ENCODE data around the gene UGGT1.

Gene UGGT1

DNA sequence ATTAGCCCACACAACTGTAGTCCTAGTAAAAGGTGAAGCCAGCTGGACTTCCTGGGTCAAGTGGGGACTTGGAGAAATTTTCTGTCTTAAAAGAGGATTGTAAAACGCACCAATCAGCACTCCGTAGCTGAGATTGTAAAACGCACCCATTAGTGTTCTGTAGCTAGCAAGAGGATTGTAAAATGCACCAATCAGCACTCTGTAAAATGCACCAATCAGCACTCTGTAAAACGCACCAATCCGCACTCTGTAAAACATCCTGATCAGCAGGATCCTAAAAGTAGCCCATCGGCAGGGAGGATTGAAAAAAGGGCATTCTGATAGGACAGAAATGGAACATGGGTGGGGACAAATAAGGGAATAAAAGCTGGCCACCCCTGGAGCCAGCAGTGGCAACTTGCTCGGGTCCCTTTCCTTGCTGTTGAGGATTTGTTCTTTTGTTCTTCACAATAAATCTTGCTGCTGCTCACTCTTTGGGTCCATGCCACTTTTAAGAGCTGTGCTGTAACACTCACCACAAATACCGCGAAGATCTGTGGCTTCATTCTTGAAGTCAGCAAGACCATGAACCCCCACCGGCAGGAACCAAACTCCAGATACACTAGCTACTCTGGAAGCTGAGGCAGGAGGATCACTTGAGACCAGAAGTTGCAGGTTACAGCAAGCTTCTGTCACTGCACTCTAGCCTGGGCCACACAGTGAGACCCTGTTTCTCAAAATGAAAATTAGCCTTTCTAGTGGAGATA is 125.1 kb downstream of the UGGT1 start:
- DNase-seq (ENCODE audit: low read depth, low spot score) = no peak

DNA sequence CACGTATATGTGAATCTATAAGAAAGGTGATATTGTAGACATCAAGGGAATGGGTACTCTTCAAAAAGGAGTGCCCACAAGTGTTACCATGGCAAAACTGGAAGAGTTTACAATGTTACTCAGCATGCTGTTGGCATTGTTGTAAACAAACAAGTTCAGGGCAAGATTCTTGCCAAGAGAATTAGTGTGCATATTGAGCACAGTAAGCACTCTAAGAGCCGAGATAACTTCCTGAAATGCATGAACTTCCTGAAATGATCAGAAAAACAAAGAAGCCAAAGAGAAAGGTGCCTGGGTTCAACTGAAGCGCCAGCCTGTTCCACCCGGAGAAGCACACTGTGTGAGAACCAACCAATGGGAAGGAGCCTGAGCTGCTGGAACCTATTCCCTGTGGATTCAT is 126.7 kb downstream of the UGGT1 start:
- DNase-seq (ENCODE audit: low read depth, low spot score) = no peak

DNA sequence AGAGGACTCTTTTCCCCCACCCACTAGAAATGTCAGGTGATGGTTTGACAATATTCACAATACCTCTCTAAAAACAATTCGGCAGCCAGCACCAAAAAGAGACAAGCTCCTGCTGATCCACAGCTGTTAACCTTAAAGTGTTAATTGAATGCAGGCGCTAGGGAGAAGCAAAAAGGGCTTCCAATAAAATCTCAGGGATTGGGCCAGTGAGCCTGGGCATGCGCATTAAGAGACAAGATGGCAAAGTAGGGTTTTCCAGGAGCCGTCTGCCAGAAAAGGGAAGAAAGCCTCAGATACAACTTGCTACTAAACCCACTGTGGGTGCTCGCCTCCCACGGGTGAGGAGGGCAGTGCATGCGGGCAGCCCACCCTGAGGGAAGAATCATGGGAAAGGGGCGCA is 128.9 kb downstream of the UGGT1 start:
- DNase-seq (ENCODE audit: low read depth, low spot score) = no peak

DNA sequence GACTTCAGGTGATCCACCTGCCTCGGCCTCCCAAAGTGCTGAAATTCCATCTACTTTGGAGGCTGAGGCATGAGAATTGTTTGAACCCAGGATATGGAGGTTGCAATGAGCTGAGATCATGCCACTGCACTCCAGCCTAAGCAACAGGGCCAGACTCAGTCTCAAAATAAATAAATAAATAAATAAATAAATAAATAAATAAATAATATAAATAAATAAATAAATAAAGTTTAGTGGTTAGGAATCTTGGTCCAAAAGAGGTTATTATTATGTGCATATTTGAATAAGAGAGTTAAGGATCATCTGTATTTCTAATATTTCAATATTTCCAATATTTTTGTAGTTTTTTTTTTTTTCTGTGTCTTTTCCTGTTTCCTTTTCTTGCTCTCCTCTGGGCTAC is 136.9 kb downstream of the UGGT1 start:
- no peak for DNase-seq (ENCODE audit: low read depth, low spot score)

DNA sequence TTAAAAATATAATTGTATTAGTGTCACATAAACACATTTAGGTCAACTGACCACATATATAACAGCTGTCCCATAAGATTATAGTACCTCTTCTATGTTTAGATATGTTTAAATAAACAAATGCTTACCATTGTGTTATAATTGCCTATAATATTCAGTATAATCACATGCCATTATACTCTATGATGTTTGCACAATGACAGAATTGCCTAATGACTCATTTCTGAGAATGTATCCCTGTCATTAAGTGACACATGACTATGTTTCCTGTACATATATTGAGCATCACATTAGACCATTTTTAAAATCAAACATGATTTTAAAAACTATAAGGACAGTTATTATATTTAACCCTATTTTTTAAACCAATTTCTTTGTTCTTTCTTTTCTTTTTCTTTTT is 137.9 kb downstream of the UGGT1 start:
- DNase-seq (ENCODE audit: low read depth, low spot score) = no peak

DNA sequence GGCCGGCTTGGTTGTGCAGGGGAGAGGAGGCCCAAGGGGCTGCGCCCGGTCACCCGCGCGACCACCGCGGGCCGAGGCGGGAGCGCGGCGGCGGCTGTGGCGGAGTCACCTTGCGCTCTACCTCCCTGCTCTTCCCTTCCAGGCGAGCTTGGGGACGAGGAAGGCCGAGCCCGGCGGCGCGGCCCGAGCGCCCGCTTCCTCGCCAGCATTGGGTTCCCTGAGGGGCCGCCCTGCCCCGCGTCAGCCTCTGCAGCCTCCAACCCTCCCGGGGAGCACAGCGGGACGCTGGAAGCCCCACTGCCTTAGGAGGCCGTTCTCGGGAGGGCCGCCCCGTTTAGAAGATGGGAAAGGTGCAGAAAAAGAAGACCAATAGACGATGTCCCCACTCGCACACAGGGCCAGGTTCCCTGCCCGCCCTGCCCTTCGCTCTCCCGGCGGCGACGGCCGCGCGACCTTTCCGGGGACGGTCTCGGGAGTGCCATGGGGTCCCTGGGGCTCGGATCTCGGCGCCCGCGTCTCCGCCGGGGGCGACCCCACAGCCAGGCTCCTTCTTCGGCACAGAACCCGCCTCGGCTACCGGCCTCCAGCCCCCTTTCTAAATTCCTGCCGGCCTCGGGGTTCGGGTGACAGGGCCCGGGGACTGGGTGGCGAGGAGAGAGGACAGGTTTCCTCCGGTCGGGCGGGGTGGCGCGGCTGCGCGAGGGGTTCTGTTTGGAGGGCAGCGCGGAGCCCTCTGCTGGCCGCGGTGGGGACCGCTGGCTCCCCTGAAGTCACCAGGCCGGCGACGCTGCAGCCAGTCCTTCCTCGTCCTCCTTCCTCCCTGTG is 142.2 kb downstream of the UGGT1 start:
- peak; percentile 62 for DNase-seq (ENCODE audit: low read depth, low spot score)

DNA sequence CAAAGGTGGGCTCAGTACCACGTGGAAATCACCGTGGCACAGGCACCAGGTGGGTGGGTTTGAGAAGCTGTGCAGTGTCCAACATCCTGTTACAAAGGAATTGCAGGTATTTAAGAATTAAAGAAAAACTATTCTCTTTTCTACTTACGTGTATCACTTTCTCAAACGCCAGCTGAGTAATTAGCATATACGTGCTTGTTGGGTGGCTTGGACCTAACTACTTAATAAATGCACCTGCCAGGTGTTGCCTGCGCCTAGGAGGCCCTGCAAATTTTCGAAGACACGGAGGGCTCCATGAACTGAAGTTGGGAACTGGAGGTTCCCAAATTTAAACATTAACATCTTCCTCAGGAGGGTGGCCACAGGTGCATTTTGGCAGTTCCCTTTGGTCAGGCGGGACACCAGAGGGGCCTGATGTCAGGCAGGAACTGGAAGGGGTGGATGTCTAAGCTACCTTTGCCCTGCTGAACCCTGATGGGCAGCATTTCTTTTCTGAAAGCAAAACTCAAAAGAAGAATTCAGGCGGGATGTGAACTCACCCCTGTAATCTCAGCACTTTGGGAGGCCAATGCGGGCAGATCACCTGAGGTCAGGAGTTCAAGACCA is 142.9 kb downstream of the UGGT1 start:
- no peak for DNase-seq (ENCODE audit: low read depth, low spot score)

DNA sequence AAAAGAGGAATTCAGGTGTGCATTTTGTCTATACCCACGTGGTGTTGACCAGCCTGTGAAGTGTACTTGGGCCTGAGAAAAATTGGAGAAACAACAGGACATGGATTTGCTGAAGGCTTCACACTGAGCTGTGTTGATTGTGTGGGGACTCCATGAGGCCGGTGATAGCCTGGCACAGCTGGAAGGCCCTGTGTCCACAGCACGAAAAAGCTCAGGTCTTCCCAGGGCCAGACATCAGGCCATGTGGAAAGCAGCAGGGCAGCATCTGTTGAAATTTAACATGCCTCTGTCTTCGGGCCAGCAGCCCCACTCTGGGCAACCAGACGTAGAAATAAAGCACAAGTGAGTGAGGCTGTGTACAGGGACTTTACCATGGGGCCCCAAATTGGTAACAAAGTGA is 143.6 kb downstream of the UGGT1 start:
- no peak for DNase-seq (ENCODE audit: low read depth, low spot score)

DNA sequence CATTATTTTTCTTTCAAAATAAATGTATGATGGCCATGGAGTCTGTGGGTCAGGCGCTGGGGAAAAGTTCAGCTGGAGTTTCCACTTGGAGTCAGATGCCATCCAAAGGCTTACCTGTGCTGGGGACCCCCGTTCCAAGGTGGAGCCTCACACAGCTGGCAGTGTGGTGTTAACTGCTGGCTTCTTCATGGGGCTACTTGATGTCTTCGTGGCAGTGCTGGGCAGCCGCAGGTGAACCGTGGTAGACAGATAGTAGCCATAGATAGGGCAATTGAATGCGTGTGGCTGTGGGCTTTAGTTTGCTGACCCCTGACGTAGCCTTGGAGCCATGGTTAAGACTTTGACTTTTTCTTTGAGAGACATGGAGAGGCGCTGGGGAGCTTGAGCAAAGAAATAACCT is 144.6 kb downstream of the UGGT1 start:
- DNase-seq (ENCODE audit: low read depth, low spot score) = no peak

DNA sequence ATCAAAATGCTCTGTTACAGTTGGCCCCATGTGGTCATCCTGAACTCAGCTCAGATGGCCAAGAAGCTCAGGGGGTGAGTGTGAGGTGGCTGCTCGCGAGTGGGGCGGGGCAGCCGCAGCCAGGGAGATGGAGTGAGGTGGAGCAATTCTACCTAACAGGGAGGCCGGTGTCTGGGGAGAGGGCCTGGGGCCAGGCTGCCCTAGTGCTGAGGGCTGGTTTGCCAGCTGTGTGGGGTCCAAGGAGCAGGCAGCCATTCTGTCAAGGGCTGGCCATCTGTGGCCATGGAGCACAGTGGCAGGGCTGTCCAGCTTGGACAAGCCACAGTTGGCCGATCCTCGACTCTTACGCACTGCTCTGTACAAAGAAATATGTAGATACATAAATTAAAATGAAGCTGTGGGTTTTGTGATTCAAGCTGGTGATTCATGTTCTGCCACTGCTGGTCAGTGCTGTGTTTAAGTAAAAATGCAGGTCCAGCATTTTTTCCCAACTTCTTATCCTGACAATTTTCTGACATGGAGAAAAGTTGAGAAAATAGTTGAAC is 145.6 kb downstream of the UGGT1 start:
- DNase-seq (ENCODE audit: low read depth, low spot score) = no peak

DNA sequence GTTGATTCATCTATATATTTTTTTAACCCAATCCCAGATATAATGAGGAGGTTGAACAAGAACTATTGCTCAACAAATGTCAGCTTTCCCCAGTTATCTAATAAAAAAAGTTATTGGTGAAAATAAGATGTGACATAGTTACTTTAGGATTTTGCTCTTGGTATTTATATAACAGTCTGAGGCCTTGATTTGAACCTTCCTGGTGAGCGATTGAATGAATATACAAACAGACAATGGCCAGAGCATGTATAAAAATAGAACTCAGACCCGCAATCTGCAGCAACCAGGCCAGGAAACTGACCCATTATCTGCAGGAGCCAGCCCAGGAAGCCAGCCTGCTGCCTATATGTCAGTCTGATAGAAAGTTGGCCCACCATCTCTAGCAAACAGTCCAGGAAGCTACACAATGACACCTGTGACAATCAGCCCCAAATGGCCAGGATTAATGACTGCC is 146.1 kb downstream of the UGGT1 start:
- no peak for DNase-seq (ENCODE audit: low read depth, low spot score)

DNA sequence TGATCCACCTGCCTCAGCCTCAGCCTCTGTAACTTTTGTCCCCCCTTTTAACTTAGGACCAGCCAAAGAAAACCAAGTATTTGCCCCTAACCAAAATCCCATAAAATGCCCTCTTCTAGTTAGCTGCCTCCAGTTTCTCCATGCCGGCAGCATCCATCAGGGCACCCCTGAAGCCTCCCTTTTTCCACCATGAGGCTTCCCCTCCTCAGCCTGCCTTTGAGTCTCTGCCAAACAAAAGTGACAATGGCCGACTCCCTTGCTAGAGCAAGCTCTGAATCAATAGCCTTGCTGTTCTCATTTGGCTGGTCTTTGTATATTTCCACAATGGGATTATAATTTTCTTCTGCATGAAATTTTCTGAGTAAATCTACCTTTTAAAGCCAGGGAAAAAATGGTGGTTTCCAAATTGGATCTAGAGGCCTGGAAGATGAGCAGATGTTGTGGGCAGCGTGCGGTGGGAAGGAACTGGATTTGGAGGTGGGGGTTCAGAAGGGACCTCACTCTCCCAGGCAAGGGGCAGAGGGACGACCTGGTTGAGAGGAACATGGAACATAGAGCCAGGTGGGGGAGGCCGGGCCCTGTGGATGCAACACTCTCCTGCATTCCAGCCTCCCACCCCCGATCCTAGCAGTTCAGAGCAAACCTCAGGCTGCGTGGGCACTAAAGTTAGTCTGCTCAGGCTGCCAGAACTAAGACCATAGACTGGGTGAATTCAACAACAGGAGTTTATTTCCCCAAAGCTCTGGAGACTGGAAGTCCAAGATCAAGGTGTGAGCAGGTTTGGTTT is 147.1 kb downstream of the UGGT1 start:
- DNase-seq (ENCODE audit: low read depth, low spot score) = no peak

DNA sequence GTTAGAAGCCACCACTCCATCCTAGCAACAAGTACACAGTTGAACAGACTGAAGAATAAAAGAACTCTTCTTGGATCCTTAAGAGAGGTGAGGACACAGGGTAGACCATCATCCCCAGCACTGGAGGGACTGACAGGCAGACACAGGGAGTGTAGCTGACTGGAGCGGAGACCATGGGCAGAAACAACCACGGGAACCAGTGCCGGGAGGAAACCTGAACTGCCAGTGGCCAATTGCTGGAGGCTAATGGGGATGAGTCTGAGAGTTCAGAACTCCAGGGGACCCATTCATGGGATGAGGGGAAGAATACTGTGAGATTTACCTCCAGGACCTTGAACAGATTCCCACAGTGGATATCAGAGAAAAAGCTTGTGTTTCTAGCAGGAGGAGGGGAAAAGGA is 150.9 kb downstream of the UGGT1 start:
- DNase-seq (ENCODE audit: low read depth, low spot score) = no peak
